Pancreas (tissue), 10 donors: ENCODE measurements around the gene THSD7A. TPM values are rescaled to one million over a fixed set of nuclear protein-coding genes. Genes with fewer than 3 reads are reported as not detected.

Experiments used
- ATAC-seq, 4 donors: fragments of 200-7000 bp; cut with Tn5 transposase; one replicate each; pipeline versions ENCODE4 v1.8.0 to v1.9.1; 2020; ENCODE audit warnings: mild to moderate bottlenecking in 4 of 4, moderate library complexity in 4 of 4
- DNase-seq, 6 donors: peaks; one replicate each; pipeline ENCODE4 v3.0.0-alpha.2; 2020
- FAIRE-seq: peaks from 2 replicates; lab custom pipeline; 2012; peaks lifted over from hg19 to GRCh38; lab: Jason Lieb, UNC
- H3K27ac ChIP-seq, 4 donors: fragments of 200-600 bp; sonication (generic); 1 replicate in 3 of 4; 2 replicates in 1 of 4; pipeline versions ENCODE4 v1.5.0 to v1.8.0; 2020
- H3K27me3 ChIP-seq, 4 donors: fragments of 200-600 bp; one replicate each; pipeline ENCODE4 v1.8.0; 2021
- H3K36me3 ChIP-seq, 3 donors: fragments of 200-600 bp; sonication (generic) in 1 of 3; one replicate each; pipeline versions ENCODE4 v1.5.0 to v1.8.0; 2020 to 2021
- H3K4me1 ChIP-seq, 3 donors: fragments of 200-600 bp; one replicate each; pipeline ENCODE4 v1.8.0; 2021
- H3K4me3 ChIP-seq, 4 donors: fragments of 200-600 bp; sonication (generic) in 2 of 4; one replicate each; pipeline versions ENCODE4 v1.5.0 to v1.8.0; 2020 to 2021
- H3K9me3 ChIP-seq, 4 donors: fragments of 200-600 bp; one replicate each; pipeline ENCODE4 v1.8.0; 2021
- WGBS, 2 donors: extraction: QIAGEN DNeasy Blood & Tissue Kit; methylation state at CpG; one replicate each; pipeline ENCODE4 v1.1.7; 2013; 5-methylcytosine and 5-hydroxymethylcytosine counted together
- intact Hi-C, 3 donors: fragments of 100-400 bp; cut with DNase I; formaldehyde crosslinking; loops; one replicate each; pipeline versions ENCODE4 v1.11.1 to v1.14.2; 2022
- polyA plus RNA-seq, 2 donors: library from polyadenylated mRNA; stranded (reverse); fragments of 200-250 nt; gene quantifications; one replicate each; pipeline ENCODE4 v1.2.3, GENCODE V29; 2013
- total RNA-seq, 6 donors: library from RNA; stranded (reverse); fragmentation: NEBNext Ultra II Directional in 4 of 6; extraction: Animal tissue kit (Norgen Biotek cat#: 25700) in 4 of 6; gene quantifications; one replicate each; pipeline versions ENCODE4 v1.2.1 to v1.2.4, GENCODE V29; 2021 to 2023
- TF ChIP-seq, protein P1 (sequence below), 4 donors: fragments of 200-600 bp; sonication (generic) in 3 of 4; IDR thresholded peaks; one replicate each; pipeline versions ENCODE4 v1.5.0 to v1.8.0; 2021; ENCODE audit warnings: antibody characterized with exemption in 4 of 4
- donor health status: healthy with polysubstance abuse.
- donor health status: DM: no; HTN: no; CAD: no; lungs with moderate emphysema.
- donor health status: DM: no; HTN: no; CAD: no.
- donor health status: control.
- donor health status: control.
- donor health status: Bipolar disorder and iron deficiency.
- donor health status: DM: yes; HTN: yes; CAD: no.
- donor health status: DM: no; HTN: no; CAD: no.
- donor health status: DM: no; HTN: no; CAD: no.
- donor health status: DM: yes; HTN: yes; CAD: no.

Gene THSD7A
- total and polyA plus RNA-seq, 8 donors: 0.30 to 3.7 (median 0.90) TPM

DNA sequence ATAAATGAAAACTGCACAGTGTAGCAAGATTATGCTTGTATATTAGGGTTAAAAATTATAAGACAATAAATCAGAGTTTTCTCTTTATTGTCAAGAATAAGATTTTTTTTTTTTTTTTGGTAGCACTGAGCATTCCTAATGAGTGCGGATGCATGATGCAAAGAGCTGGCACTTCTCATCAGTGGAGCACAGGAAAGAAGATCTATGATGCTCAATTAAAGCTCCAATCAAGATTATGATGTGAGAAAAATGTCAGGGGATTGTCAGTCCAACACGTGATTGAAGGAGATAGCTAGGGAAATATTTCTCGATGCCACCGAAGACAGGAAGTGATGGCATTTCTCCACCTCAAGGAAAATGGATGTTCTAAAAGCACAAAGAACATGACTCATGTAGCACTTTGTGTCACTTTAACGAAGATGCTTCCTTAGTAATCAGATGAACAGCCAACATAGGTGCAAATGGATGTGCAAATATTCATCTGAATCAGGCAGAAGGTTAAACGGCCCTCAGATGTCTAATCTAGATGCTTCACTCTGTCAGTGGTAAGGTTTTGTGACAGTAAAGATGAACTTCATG, 240.9 kb downstream of the THSD7A start:
- no peak for FAIRE-seq
- no peak overlapping the region for H3K4me3 ChIP-seq
- no peak overlapping the region for H3K27ac ChIP-seq
- no peak for DNase-seq
- WGBS, 2 donors: 76 to 89% methylated on average over 6 of the region's 6 CpGs
- intact Hi-C loops: no loop called here
- H3K4me1 ChIP-seq: peaks cover 6 to 16% (median 8%) of the 10 kb centered on the region in 3 donors
- no peaks in the 10 kb centered on the region for H3K36me3 ChIP-seq
- ATAC-seq: no peak
- no peaks in the 10 kb centered on the region for H3K9me3 ChIP-seq
- H3K27me3 ChIP-seq: no peaks in the 10 kb centered on the region
- TF ChIP-seq, protein P1, sequence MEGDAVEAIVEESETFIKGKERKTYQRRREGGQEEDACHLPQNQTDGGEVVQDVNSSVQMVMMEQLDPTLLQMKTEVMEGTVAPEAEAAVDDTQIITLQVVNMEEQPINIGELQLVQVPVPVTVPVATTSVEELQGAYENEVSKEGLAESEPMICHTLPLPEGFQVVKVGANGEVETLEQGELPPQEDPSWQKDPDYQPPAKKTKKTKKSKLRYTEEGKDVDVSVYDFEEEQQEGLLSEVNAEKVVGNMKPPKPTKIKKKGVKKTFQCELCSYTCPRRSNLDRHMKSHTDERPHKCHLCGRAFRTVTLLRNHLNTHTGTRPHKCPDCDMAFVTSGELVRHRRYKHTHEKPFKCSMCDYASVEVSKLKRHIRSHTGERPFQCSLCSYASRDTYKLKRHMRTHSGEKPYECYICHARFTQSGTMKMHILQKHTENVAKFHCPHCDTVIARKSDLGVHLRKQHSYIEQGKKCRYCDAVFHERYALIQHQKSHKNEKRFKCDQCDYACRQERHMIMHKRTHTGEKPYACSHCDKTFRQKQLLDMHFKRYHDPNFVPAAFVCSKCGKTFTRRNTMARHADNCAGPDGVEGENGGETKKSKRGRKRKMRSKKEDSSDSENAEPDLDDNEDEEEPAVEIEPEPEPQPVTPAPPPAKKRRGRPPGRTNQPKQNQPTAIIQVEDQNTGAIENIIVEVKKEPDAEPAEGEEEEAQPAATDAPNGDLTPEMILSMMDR (IDR thresholded peaks at IDR 0.05): no peak

DNA sequence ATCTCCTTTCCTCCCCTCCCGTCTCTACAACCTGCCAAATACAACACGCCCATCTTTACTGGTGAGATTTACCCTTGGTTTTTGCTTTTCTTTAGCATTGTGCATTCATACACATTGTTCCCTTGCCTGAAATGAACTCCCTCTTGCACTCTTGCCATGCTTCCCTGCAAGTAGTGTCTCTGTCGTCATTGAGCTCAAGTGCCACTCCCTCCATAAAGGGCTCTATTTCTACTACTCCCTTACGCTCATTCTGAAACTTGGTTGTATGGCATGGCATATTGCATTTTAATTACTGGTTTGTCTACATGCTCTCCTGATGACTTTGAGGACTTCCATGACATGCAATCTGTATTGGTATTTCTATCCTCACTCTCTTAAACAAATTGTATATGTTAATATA, 242.7 kb downstream of the THSD7A start:
- 88 to 92% methylated on average over 4 of the region's 4 CpGs for WGBS, 2 donors
- Histone ChIP-seq H3K36me3 (no peaks in the 10 kb centered on the region), H3K27ac (no peak overlapping the region), H3K27me3 (no peaks in the 10 kb centered on the region), H3K4me3 (no peak overlapping the region), H3K9me3 (no peaks in the 10 kb centered on the region), H3K4me1 (peaks cover 6 to 20% (median 8%) of the 10 kb centered on the region in 3 donors)
- intact Hi-C loops: no loop called here
- TF ChIP-seq, protein P1 (IDR thresholded peaks at IDR 0.05): no peak
- ATAC-seq (no peak), DNase-seq (no peak), FAIRE-seq (no peak)

- no peak for FAIRE-seq
These were observed 244.2 kb downstream of the THSD7A start for GRCh38 chr7:11587814-11588213.

DNA sequence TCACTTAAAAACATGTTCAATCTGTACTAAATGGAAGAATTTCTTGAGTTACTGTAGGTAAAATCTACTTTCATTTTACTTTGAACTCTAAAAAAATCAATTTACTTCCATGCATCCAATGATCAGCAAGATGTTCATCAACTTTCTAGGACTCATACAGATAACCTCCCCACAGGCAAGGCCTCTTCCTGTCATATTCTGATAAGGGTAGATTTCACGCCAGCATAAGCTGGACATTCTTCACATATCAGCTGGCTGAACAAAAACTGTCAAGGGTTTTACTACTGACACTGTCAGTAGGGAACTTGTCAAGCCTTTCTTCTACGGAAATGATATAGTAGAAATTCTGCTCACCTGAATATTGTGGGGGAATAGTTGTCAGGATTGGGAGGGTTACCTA, 244.9 kb downstream of the THSD7A start:
- no peaks in the 10 kb centered on the region for H3K9me3 ChIP-seq
- no peak for FAIRE-seq
- no peak for ATAC-seq
- H3K36me3 ChIP-seq: no peaks in the 10 kb centered on the region
- no peak for DNase-seq
- TF ChIP-seq, protein P1 (IDR thresholded peaks at IDR 0.05): no peak
- no peak overlapping the region for H3K4me3 ChIP-seq
- WGBS, 2 donors: 60 to 66% methylated on average over 2 of the region's 2 CpGs
- no peaks in the 10 kb centered on the region for H3K27me3 ChIP-seq
- intact Hi-C loops: no loop called here
- H3K27ac ChIP-seq: no peak overlapping the region
- peaks cover 0 to 7% (median 0%) of the 10 kb centered on the region in 3 donors for H3K4me1 ChIP-seq

More at GRCh38 chr7:11587814-11588213, 244.2 kb downstream of the THSD7A start:
- TF ChIP-seq, protein P1 (IDR thresholded peaks at IDR 0.05): no peak
- 69 to 87% methylated on average over 1 of the region's 1 CpG for WGBS, 2 donors
- Histone ChIP-seq H3K4me1 (peaks cover 0 to 15% (median under 1%) of the 10 kb centered on the region in 3 donors), H3K9me3 (no peaks in the 10 kb centered on the region), H3K36me3 (no peaks in the 10 kb centered on the region), H3K4me3 (no peak overlapping the region), H3K27ac (no peak overlapping the region), H3K27me3 (no peaks in the 10 kb centered on the region)
- DNase-seq (no peak), ATAC-seq (no peak)
- intact Hi-C loops: no loop called here

GRCh38 chr7:11584406-11585031, 247.5 kb downstream of the THSD7A start:
- Histone ChIP-seq H3K36me3 (no peaks in the 10 kb centered on the region), H3K27ac (no peak overlapping the region), H3K9me3 (no peaks in the 10 kb centered on the region), H3K4me3 (no peak overlapping the region), H3K27me3 (no peaks in the 10 kb centered on the region), H3K4me1 (peaks cover 0 to 4% (median 0%) of the 10 kb centered on the region in 3 donors)
- 26 to 27% methylated on average over 2 of the region's 2 CpGs for WGBS, 2 donors
- TF ChIP-seq, protein P1 (IDR thresholded peaks at IDR 0.05): no peak
- FAIRE-seq: peak; percentile 17
- no peak for ATAC-seq
- DNase-seq: no peak
- intact Hi-C loops: no loop called here
